Ishikawa (cell line): ENCODE data around the gene CCDC88A.

Experiments used
- CREB1 ChIP-seq: IDR thresholded peaks from 2 replicates; pipeline ENCODE4 v1.6.1; 2012; ENCODE audit warnings: low read depth
- EGR1 ChIP-seq: IDR thresholded peaks from 2 replicates; pipeline ENCODE4 v1.6.1; 2012
- RAD21 ChIP-seq: IDR thresholded peaks from 2 replicates; pipeline ENCODE4 v1.6.1; 2012; ENCODE audit warnings: low read depth
- REST ChIP-seq: IDR thresholded peaks from 2 replicates; pipeline ENCODE4 v1.6.1; 2012; ENCODE audit warnings: low read depth, mild to moderate bottlenecking
- TAF1 ChIP-seq: IDR thresholded peaks from 2 replicates; pipeline ENCODE4 v1.6.1; 2012; ENCODE audit warnings: low read depth, mild to moderate bottlenecking
- YY1 ChIP-seq: IDR thresholded peaks from 2 replicates; pipeline ENCODE4 v1.6.1; 2012; ENCODE audit warnings: low read depth
- TF ChIP-seq, protein P1 (sequence below): IDR thresholded peaks from 2 replicates; pipeline ENCODE4 v1.6.1; 2012

DNA sequence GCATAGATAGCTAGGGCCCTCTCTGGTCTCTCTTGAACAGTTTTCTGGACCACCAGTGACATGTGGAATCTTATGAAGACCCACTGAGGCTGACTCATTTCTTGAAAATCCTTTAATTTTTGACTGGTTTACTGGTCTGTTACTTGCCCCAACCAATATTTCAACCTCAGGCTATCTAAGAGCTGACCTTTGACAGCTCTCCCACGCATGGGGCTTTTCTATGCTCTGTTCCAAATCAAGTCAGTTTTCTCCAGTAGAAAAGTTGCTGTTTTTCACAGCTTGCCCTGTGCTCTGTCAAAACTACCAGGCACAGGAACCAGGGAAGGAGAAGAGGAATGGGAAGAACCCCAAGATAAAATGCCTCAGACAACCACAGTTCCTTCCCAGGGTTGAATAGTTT lies 104.7 kb downstream of the CCDC88A start:
- TF ChIP-seq TAF1 (no peak), RAD21 (no peak), REST (no peak), EGR1 (no peak), CREB1 (no peak), YY1 (no peak)
- TF ChIP-seq, protein P1, sequence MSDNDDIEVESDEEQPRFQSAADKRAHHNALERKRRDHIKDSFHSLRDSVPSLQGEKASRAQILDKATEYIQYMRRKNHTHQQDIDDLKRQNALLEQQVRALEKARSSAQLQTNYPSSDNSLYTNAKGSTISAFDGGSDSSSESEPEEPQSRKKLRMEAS: no peak
